Esophagus (tissue), 2 donors: Measurements from ENCODE around the gene BHLHE23. TPM values are rescaled to one million over a fixed set of nuclear protein-coding genes. Genes with fewer than 3 reads are reported as not detected.

Source experiments
- H3K27ac ChIP-seq, 2 donors: one replicate each; pipeline ENCODE4 v1.5.1; 2013; ENCODE audit warnings: low read depth in 2 of 2, mild to moderate bottlenecking in 2 of 2, inconsistent platforms in 1 of 2, low read length in 1 of 2, moderate library complexity in 1 of 2
- H3K27me3 ChIP-seq, 2 donors: one replicate each; pipeline ENCODE4 v1.6.1; 2013; ENCODE audit warnings: low read length in 2 of 2, control low read depth in 1 of 2, mild to moderate bottlenecking in 1 of 2; ENCODE audit not compliant: insufficient read depth in 2 of 2, control insufficient read depth in 1 of 2
- H3K36me3 ChIP-seq, 2 donors: one replicate each; pipeline ENCODE4 v1.6.1; 2013; ENCODE audit warnings: low read length in 1 of 2; ENCODE audit not compliant: control insufficient read depth in 2 of 2, insufficient read depth in 2 of 2
- H3K4me1 ChIP-seq, 2 donors: one replicate each; pipeline ENCODE4 v1.6.1; 2013; ENCODE audit warnings: low read length in 1 of 2; ENCODE audit not compliant: control insufficient read depth in 2 of 2, insufficient read depth in 2 of 2
- H3K4me3 ChIP-seq, 2 donors: one replicate each; pipeline ENCODE4 v1.5.1; 2013; ENCODE audit warnings: low read length in 2 of 2, mild to moderate bottlenecking in 2 of 2, low read depth in 1 of 2, moderate library complexity in 1 of 2
- H3K9me3 ChIP-seq, 2 donors: one replicate each; pipeline ENCODE4 v1.6.1; 2013; ENCODE audit warnings: mild to moderate bottlenecking in 2 of 2, low read depth in 1 of 2, low read length in 1 of 2, moderate library complexity in 1 of 2; ENCODE audit not compliant: control insufficient read depth in 2 of 2, insufficient read depth in 1 of 2
- WGBS, 2 donors: extraction: QIAGEN DNeasy Blood & Tissue Kit; methylation state at CpG; one replicate each; pipeline ENCODE4 v1.1.7; 2013; 5-methylcytosine and 5-hydroxymethylcytosine counted together
- polyA plus RNA-seq, 2 donors: library from polyadenylated mRNA; stranded (reverse); fragments of 200-250 nt; gene quantifications; one replicate each; pipeline ENCODE4 v1.2.3, GENCODE V29; 2013
- donor health status: healthy with polysubstance abuse.
- donor health status: Bipolar disorder and iron deficiency.

BHLHE23 gene
- polyA plus RNA-seq: not detected

DNA sequence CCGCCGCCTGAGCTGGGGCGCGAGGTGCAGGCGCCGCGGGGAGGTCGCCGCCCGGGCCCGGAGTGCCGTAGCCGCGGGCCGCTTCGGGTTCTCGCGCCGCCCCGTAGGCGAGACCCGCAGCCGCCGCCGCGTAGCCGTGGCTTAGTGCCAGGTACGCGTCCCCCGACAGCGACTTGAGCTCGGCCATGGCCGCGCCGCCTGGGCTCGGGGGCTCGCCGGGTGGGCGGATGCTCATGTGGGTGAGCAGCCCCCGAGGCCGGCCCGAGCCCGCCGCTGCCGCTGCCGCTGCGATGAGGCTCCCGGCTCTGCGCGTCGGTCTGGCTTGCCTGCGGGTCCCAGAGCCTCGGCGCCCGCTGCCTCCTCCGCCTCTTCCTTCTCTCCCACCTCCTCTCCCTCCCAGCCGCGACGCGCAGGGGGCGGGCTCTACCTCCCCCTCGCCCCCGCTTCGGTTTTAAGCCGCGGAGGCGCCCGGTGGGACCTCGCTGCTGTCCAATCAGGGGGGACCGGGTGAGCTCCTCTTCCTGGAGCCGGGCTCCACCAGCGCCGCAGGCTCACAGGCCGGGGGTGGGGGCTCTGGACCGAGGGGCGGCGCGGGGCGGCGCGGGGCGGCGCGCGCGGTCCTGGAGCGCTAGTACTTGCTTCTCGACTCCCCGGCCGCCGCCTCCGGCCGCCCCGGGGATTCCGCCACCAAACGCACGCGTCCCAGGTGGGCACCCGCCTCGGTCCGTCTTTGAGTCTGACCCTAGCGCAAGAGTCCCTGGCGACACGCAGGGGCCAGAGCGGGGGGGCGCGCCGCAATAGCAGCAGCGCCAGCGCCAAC lies at the start of gene BHLHE23:
BHLHE23 (minus strand) TSS at position 425 of the 820 bp plus-strand sequence; CDS start at position 235, 190 bp downstream.
- Histone ChIP-seq H3K36me3 (no peaks in the 10 kb centered on the region), H3K27me3 (peaks cover 3 to 41% of the 10 kb centered on the region in 2 donors), H3K9me3 (no peaks in the 10 kb centered on the region), H3K27ac (no peak within 1 kb of the TSS), H3K4me3 (peak within 1 kb of the TSS in 1 of 2 donors; percentile 0), H3K4me1 (peaks cover 4 to 10% of the 10 kb centered on the region in 2 donors)
- WGBS, 2 donors: 1 to 2% methylated on average over 65 to 110 of the region's 110 CpGs

DNA sequence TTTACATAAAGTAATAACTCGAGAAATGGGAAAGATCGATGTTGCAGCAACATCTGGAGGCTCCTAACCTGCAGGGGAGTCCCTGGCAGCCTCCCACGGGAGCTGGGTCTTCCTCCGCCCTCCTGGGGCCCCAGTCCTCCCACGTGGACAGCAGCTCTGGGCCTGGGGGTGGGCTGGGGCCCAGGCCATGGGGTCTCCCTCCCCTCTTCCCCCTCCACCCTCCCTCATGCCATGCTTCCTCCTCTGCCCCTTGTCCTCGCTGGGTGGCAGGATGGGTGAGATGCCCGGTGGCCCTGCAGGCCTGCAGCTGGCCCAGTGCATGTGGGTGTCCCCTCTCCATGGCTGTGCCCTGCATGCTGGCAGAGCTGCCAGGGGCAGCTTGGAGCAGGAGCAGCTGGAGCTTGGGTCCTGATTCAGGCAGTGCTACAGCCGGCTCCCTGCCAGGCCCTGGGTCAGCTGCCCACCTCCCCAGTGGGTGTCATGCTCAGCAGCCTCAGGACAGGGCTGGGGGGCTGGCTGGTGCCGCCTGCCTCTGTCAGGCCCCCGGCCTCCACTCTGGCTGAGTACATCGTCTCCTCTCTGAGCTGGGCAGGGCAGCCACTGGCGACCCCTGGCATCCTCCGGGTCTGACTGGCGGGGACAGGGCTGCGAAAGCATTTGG lies 48.9 kb upstream of the BHLHE23 start:
- Histone ChIP-seq H3K27ac (no peak overlapping the region), H3K4me3 (no peak overlapping the region), H3K36me3 (no peaks in the 10 kb centered on the region), H3K9me3 (peaks cover 0 to 8% of the 10 kb centered on the region in 2 donors), H3K27me3 (no peaks in the 10 kb centered on the region), H3K4me1 (peaks cover 0 to 2% of the 10 kb centered on the region in 2 donors)
- 49 to 52% methylated on average over 15 of the region's 15 CpGs for WGBS, 2 donors

DNA sequence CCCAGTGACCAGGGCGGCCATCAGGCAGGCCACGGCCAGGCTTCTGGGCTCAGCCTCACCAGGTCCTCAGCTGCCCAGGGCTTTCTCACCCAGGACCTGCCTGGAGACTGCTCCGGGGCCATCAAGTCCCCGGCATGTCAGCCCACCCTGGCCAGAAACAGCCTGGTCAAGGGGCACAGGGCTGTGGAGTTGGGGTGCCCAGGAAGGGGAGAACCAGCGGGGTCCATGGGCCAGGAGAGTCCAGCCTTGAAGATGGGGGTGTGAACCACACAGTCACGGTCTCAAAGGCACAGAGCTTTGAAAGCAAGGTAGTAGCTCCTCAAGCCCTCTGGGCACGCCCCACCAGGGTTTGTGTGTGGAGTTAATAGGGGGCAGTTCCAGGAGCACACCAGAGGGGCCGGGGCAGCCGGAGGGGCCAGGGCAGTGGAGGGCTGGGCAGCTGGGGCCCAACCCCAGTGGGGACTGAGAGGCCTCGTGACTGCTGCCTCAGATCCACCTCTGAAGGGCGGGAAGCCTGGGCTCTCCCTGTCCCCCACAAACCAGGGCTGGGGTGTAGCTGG lies 48.0 kb upstream of the BHLHE23 start:
- H3K9me3 ChIP-seq: peaks cover 1 to 13% of the 10 kb centered on the region in 2 donors
- 72 to 75% methylated on average over 11 of the region's 11 CpGs for WGBS, 2 donors
- no peak overlapping the region for H3K27ac ChIP-seq
- H3K4me3 ChIP-seq: no peak overlapping the region
- H3K27me3 ChIP-seq: no peaks in the 10 kb centered on the region
- no peaks in the 10 kb centered on the region for H3K36me3 ChIP-seq
- H3K4me1 ChIP-seq: peaks cover 0 to 2% of the 10 kb centered on the region in 2 donors

DNA sequence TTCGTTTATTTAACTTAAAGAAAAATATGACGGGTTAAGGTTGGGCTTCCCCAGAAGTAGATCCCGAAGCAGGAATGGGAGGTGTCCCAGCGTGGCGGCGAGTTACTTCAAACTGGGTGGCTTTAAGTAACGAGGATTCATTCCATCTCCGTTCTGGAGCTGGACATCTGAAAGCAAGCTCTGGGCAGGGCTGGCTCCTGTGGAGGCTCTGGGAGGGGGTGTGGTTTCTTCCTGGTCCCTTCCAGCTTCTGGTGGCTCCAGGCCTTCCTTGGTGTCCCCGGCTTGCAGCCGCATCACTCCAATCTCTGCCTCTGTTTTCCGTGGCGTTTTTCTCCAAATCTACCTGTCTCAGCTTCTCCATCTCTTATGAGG lies 47.3 kb upstream of the BHLHE23 start:
- no peaks in the 10 kb centered on the region for H3K27me3 ChIP-seq
- H3K9me3 ChIP-seq: peaks cover 3 to 13% of the 10 kb centered on the region in 2 donors
- no peak overlapping the region for H3K27ac ChIP-seq
- no peaks in the 10 kb centered on the region for H3K36me3 ChIP-seq
- no peak overlapping the region for H3K4me3 ChIP-seq
- H3K4me1 ChIP-seq: peaks cover 0 to 2% of the 10 kb centered on the region in 2 donors
- WGBS, 2 donors: 80 to 83% methylated on average over 12 of the region's 12 CpGs

DNA sequence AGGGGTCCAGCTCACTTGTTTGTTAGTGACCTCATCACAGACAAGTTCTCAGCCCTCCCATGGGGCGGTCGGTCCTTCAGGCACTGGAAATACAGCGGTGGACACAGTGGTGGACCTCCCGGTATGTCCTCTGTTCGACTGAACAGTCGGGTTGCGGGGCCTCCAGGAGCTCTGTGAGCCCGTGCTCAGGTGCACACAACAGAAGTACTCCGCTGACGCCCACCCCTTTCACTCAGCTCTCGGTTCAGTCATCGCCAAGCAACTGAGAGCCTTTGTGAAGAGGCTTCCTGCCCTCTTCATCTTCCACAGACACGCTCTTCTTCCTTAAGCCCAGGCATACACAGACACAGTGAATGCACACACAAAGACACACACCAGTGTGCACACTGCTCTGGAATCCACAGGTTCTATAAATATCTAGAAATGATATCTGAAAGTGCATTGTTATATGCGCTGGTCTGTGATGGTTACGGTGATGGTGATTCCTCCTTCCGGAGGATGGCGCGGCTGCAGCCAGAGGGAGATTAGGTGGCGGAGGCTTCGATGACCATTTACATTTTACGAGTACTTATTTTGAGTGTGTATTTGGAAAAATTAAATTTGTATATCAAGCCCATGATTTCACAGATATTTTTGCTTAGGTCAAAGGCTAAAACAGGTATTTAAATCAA lies 46.8 kb upstream of the BHLHE23 start:
- H3K27ac ChIP-seq: no peak overlapping the region
- H3K9me3 ChIP-seq: peaks cover 3 to 13% of the 10 kb centered on the region in 2 donors
- peaks cover 0 to 2% of the 10 kb centered on the region in 2 donors for H3K4me1 ChIP-seq
- WGBS, 2 donors: 66 to 67% methylated on average over 21 of the region's 21 CpGs
- no peak overlapping the region for H3K4me3 ChIP-seq
- no peaks in the 10 kb centered on the region for H3K36me3 ChIP-seq
- H3K27me3 ChIP-seq: no peaks in the 10 kb centered on the region

DNA sequence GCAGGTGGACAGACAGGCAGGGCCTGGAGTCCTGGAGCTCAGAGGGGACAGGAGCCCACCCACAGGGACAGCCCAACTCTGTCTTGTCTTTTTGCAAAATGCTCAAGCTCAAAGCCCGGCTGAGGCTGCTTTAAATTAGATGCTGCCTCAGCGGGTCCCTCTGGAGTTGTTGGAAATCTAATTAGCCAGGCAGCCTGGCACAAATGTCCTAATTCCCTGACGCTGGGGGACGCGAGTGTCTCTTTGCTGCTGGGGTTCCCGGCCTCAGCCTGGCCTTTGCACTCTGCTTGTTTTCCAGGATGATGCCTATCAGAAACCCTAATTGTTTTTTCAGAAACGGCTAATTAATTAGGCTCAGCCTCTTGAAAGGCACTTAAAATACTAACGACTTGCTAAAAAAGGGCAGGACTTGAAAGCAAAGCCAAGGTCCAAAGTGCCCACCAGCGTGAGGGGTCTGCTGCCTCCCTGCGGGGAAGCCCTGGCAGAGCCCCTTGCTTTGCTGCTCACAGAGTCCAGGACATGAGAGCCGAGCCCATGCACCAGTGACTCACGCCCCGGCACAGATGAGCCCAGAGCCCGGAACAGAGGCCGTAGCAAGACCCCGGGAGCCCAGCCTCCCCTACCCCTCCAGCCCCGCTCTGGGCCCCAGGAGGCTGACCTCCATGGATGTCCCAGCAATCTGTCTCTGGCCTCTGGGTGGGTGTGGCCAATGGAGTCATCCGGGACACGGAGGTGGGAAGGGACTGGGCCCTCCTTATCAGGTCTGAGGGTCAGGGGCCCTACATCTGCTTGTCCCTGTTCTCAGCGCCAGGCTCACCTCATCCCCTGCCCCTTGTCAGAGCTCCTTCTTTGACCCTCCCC lies 46.0 kb upstream of the BHLHE23 start:
- Histone ChIP-seq H3K9me3 (peaks cover 3 to 13% of the 10 kb centered on the region in 2 donors), H3K27me3 (no peaks in the 10 kb centered on the region), H3K4me3 (no peak overlapping the region), H3K36me3 (no peaks in the 10 kb centered on the region), H3K27ac (no peak overlapping the region), H3K4me1 (peaks cover 0 to 2% of the 10 kb centered on the region in 2 donors)
- 32 to 40% methylated on average over 20 of the region's 20 CpGs for WGBS, 2 donors

DNA sequence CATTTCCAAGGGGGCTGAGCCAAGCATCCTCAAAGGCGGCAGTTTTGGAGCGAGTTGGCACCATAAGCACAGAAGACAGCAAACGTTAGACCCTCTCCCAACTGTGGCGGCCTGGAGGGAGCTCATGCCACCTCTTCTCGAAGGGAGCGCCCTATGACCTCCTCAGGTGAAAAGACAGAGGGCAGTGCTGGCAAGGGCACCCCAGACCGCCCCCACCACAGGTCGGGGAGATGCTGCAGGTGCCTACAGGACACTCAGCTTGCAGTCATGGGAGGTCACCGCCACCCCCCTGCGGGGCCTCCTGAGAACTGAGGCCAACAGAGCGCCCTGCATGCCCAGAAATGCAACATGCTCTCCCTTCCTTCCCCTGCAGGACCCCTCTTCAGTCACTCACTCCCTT lies 45.1 kb upstream of the BHLHE23 start:
- 73 to 77% methylated on average over 11 of the region's 11 CpGs for WGBS, 2 donors
- Histone ChIP-seq H3K36me3 (no peaks in the 10 kb centered on the region), H3K9me3 (peaks cover 3 to 16% of the 10 kb centered on the region in 2 donors), H3K4me1 (peaks cover 0 to 2% of the 10 kb centered on the region in 2 donors), H3K4me3 (no peak overlapping the region), H3K27ac (no peak overlapping the region), H3K27me3 (no peaks in the 10 kb centered on the region)

DNA sequence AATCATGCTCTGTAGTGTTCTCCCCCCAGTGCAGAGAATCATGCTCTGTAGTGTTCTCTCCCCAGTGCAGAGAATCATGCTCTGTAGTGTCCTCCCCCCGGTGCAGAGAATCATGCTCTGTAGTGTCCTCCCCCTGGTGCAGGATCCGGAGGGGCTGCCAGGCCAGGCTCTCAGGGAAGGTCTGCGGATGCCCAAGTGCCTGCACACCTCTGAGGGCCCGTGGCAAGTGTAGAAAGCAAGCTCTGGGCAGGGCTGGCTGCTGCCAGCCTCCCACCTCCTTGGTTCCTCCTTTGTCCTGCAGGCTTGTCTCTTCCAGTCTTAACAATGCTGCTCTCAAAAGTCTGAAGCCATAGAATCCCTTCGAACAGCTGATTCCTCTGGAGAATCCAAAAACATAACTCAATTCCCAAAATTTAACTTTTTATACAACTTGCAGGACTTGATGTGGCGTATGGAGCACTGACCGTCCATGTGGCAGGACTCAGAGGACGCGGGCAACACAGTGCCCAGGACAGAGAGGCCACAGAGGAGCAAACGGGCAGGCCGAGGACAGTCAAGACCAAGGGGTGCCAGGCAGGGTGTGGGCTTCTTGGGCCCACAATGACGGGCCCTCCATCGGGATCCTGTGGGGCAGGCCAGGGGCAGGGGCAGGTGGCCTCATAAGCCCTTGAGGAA lies 44.6 kb upstream of the BHLHE23 start:
- Histone ChIP-seq H3K36me3 (no peaks in the 10 kb centered on the region), H3K9me3 (peaks cover 3 to 16% of the 10 kb centered on the region in 2 donors), H3K27me3 (no peaks in the 10 kb centered on the region), H3K4me3 (no peak overlapping the region), H3K27ac (no peak overlapping the region), H3K4me1 (peaks cover 0 to 2% of the 10 kb centered on the region in 2 donors)
- 87 to 91% methylated on average over 13 of the region's 13 CpGs for WGBS, 2 donors
